ENCODE measurements around the gene TGFBR3L. TPM values are rescaled to one million over a fixed set of nuclear protein-coding genes. Genes with fewer than 3 reads are reported as not detected.

The TGFBR3L gene
- total RNA-seq, 1 donor from 2014 or later: 8.2 TPM

DNA sequence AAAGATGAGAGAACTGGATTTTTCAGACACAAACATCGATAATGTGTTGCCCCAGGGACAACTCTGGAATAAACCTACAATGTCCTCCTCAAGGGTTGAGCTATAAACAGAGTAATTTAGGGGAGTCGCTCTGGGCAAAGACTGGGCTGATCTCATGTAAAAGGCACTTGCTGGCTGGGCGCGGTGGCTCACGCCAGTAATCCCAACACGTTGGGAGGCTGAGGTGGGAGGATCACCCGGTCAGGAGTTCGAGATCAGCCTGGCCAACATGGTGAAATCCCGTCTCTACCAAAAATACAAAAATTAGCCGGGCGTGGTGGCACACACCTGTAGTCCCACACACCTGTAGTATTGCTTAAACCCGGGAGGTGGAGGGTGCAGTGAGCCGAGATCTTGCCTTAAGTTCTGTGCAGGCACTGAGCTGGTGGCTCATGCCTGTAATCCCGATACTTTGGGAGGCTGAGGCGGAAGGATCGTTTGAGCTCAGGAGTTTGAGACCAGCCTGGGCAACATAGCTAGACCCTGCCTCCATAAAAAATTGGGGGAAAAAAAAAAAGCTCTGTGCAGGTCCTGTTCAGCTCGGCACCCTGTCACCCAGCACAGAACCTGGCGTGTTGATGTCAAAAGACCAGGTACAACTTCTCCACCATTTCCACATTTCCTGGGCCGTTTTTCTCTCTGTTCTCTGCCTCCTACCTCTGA, 27.4 kb downstream of the TGFBR3L start:
- Histone ChIP-seq H3K4me1 (peaks cover 32% of the 10 kb centered on the region), H3K36me3 (peaks cover 38% of the 10 kb centered on the region), H3K4me3 (peak overlapping the region; percentile 75), H3K27ac (replicated peaks) (no peak overlapping the region), H3K9me3 (replicated peaks) (no peaks in the 10 kb centered on the region), H3K27me3 (ENCODE audit: low read depth) (no peaks in the 10 kb centered on the region)
- intact Hi-C loops (cut with micrococcal nuclease): no loop called here
- TF ChIP-seq, protein P1, sequence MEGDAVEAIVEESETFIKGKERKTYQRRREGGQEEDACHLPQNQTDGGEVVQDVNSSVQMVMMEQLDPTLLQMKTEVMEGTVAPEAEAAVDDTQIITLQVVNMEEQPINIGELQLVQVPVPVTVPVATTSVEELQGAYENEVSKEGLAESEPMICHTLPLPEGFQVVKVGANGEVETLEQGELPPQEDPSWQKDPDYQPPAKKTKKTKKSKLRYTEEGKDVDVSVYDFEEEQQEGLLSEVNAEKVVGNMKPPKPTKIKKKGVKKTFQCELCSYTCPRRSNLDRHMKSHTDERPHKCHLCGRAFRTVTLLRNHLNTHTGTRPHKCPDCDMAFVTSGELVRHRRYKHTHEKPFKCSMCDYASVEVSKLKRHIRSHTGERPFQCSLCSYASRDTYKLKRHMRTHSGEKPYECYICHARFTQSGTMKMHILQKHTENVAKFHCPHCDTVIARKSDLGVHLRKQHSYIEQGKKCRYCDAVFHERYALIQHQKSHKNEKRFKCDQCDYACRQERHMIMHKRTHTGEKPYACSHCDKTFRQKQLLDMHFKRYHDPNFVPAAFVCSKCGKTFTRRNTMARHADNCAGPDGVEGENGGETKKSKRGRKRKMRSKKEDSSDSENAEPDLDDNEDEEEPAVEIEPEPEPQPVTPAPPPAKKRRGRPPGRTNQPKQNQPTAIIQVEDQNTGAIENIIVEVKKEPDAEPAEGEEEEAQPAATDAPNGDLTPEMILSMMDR (IDR thresholded peaks at IDR 0.05; ENCODE audit: borderline replicate concordance): no peak
- no peak for DNase-seq

GRCh38 chr19:7942981-7943443, 28.4 kb downstream of the TGFBR3L start:
- H3K4me1 ChIP-seq: peaks cover 32% of the 10 kb centered on the region
- no peak for DNase-seq
- intact Hi-C loops (cut with micrococcal nuclease): no loop called here
- peak overlapping the region; percentile 75 for H3K4me3 ChIP-seq
- TF ChIP-seq, protein P1 (IDR thresholded peaks at IDR 0.05; ENCODE audit: borderline replicate concordance): no peak
- H3K9me3 ChIP-seq (replicated peaks): no peaks in the 10 kb centered on the region
- peaks cover 29% of the 10 kb centered on the region for H3K36me3 ChIP-seq
- H3K27ac ChIP-seq (replicated peaks): peak overlapping the region; percentile 95
- H3K27me3 ChIP-seq (ENCODE audit: low read depth): no peaks in the 10 kb centered on the region

- Histone ChIP-seq H3K27ac (replicated peaks) (peak within 1 kb of the TSS; percentile 95), H3K9me3 (replicated peaks) (no peaks in the 10 kb centered on the region), H3K4me1 (peaks cover 32% of the 10 kb centered on the region), H3K36me3 (peaks cover 23% of the 10 kb centered on the region), H3K4me3 (peak within 1 kb of the TSS; percentile 75), H3K27me3 (ENCODE audit: low read depth) (no peaks in the 10 kb centered on the region)
- DNase-seq: peak; percentile 99
- TF ChIP-seq, protein P1 (IDR thresholded peaks at IDR 0.05; ENCODE audit: borderline replicate concordance): no peak
- intact Hi-C loops (cut with micrococcal nuclease): no loop called here
These were observed 29.0 kb downstream of the TGFBR3L start, which contains the start of gene TIMM44 for GRCh38 chr19:7943444-7944176. Gene TIMM44 (minus strand): TSS chr19:7943666. CDS start chr19:7943651, 15 bp downstream.

- Histone ChIP-seq H3K4me1 (peaks cover 27% of the 10 kb centered on the region), H3K27me3 (ENCODE audit: low read depth) (no peaks in the 10 kb centered on the region), H3K27ac (replicated peaks) (peak overlapping the region; percentile 95), H3K36me3 (peaks cover 16% of the 10 kb centered on the region), H3K4me3 (peak overlapping the region; percentile 75), H3K9me3 (replicated peaks) (no peaks in the 10 kb centered on the region)
- peak; percentile 86 for DNase-seq
- TF ChIP-seq, protein P1 (IDR thresholded peaks at IDR 0.05; ENCODE audit: borderline replicate concordance): peak; percentile 90
- intact Hi-C loops (cut with micrococcal nuclease): no loop called here
These were observed 29.6 kb downstream of the TGFBR3L start for GRCh38 chr19:7944177-7944761.

GRCh38 chr19:7947939-7948338, 33.3 kb downstream of the TGFBR3L start:
- no peak overlapping the region for H3K27ac ChIP-seq (replicated peaks)
- no peaks in the 10 kb centered on the region for H3K36me3 ChIP-seq
- DNase-seq: no peak
- H3K9me3 ChIP-seq (replicated peaks): no peaks in the 10 kb centered on the region
- TF ChIP-seq, protein P1 (IDR thresholded peaks at IDR 0.05; ENCODE audit: borderline replicate concordance): no peak
- H3K4me3 ChIP-seq: no peak overlapping the region
- H3K27me3 ChIP-seq (ENCODE audit: low read depth): no peaks in the 10 kb centered on the region
- intact Hi-C loops (cut with micrococcal nuclease): no loop called here
- H3K4me1 ChIP-seq: peaks cover 28% of the 10 kb centered on the region

All from left ventricle myocardium inferior (tissue), 1 donor.